Superior temporal gyrus (tissue), 1 donor: Measurements from ENCODE around the gene CACNG5.

Experiments used
- DNase-seq: peaks from one replicate; pipeline ENCODE4 v3.0.0-alpha.2; 2016; ENCODE audit errors: extremely low spot score

Gene CACNG5

DNA sequence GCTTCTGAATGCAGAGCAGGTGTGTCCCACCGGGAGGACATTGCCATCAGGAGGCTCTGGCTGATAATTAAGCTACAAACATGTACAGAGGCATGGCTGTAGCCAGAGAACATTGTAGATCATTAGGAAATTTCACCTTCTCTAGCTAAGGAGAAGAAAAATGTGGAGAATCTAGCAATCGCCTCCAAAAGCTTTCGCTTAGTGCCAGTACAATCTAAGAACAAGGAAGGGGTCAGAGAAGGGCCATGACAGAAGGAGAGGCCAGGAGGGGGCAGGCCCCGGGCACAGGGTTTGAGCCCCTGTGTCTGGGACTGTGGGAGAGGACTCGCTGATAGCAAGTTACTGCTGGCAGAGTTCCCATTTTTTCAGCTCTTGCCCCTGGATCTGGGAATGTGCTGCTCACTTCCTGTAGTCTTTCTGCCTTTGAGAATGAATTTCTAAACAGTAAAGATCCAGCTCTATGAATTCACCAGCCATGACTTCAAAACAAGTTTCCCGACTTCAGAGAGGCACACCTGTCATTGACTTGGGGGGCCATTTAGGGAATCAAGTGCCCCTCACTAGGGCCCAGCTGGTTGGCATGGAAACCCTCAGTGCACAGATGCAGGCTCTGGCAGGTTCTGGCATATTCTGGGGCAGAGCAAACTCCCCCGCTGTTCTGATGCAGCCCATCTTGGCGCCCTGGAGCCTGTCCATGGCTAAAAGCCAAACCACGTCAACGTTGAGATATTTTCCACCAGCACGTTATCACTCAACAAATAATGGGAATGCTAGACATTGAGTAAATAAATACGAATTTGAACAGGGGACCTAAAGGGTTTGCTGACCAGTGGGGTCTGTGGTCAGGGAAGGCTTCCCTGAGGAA lies 70.1 kb downstream of the CACNG5 start:
- DNase-seq = no peak

DNA sequence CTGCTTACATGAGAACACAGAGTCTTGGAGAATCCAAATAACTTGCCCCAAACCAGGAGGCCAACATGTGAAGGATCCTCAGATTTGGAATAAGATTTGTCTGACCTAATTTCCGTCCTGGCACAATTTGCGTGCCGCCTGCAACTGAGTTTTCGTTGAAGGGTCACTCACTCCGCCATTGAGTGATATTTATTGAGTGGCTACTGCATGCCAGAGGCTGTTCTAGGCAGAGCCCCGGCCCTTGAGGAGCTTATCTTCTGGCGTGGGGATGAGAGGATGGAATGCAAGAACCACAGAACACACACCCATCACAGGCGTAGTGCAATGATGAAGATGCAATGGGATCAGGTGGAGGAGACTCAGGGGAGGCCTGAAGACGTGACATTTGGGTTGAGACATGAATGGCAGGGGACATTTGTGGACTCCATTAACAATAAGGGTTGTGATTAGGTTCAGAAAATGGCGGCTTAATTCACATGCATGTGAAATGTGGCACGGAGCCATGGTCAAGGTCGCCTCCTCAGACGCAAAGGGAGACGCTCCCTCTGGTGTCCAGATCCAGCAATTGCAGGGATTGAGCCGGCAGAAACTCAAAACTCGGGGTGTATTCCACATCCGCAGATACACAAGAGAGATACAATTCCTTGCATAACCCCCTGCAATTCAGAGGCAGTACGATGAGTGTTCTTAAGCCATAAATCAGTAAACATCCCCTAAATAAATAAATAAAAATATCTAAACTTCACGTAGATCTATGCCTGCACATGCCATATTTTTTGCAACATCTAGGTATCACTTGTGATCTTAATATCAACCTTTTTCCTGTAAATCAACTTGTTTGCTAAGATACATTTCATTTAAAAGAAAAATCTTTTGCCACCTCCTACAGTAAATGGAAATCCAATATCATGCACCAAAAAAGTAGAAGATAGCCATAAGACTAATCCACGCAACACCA lies 71.7 kb downstream of the CACNG5 start:
- DNase-seq = peak; percentile 93

- no peak for DNase-seq
These were observed 75.0 kb downstream of the CACNG5 start for GRCh38 chr17:66909804-66910373.

- DNase-seq = no peak
These were observed 75.9 kb downstream of the CACNG5 start for GRCh38 chr17:66910651-66911285.

- DNase-seq = no peak
These were observed 80.3 kb downstream of the CACNG5 start for GRCh38 chr17:66915204-66915611.

DNA sequence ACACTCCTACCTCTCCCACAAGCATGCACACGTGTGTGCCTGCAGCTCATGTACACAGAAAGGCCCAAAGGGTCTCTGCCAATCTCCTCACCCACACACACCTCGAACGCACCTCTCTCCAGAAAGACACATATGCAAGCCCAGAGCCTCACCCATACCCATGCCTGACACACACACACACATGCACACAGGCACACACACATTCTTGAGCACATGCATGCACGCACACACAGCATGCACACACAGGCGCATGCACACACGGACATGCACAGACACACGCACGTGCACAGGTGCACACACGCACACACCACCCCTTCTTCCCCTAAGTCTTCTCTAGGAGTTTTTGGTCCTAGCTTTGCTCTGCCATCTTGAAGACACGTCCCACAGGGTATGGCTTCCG lies 80.9 kb downstream of the CACNG5 start:
- no peak for DNase-seq

- DNase-seq = no peak
These were observed 82.0 kb downstream of the CACNG5 start for GRCh38 chr17:66916946-66917345.

DNA sequence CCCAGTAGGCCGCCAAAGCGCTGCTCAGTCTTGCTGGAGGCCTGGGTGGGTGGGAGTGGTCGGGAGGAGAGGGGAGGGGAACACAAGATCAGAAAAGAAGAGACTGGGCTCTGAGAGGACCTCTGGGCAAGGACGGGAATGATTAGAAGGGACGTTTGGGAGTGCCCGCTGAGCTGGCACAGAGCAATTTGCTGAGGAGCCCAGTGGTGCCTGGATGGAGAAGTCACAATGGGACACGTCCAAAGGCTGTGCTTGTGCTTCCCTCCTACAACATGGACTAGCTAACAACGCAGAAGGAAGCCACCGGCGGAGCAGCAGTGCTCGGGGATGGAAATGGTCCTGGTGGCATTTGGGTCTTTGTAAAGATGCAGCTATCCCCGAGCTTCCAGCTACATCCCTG lies 84.0 kb downstream of the CACNG5 start:
- DNase-seq = no peak

- no peak for DNase-seq
These were observed 85.5 kb downstream of the CACNG5 start for GRCh38 chr17:66920435-66920834.

- no peak for DNase-seq
These were observed 86.0 kb downstream of the CACNG5 start for GRCh38 chr17:66920950-66921349.

DNA sequence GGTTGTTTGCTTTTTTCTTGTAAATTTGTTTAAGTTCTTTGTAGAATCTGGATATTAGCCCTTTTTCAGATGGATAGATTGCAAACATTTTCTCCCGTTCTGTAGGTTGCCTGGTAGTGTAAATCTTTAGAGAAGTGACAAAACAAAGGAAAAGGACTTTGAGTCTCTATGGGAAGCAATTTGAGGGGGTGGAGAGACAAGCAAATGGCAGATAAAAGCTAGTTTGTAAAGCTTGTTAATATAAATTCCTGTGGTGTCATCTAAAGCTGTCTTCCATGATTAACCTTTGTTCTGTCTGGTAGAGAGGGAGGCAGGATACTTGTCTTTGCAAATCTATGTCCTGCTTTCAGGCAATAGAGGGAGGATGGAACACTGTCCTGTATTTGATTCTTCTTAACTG lies 89.0 kb downstream of the CACNG5 start:
- no peak for DNase-seq

DNA sequence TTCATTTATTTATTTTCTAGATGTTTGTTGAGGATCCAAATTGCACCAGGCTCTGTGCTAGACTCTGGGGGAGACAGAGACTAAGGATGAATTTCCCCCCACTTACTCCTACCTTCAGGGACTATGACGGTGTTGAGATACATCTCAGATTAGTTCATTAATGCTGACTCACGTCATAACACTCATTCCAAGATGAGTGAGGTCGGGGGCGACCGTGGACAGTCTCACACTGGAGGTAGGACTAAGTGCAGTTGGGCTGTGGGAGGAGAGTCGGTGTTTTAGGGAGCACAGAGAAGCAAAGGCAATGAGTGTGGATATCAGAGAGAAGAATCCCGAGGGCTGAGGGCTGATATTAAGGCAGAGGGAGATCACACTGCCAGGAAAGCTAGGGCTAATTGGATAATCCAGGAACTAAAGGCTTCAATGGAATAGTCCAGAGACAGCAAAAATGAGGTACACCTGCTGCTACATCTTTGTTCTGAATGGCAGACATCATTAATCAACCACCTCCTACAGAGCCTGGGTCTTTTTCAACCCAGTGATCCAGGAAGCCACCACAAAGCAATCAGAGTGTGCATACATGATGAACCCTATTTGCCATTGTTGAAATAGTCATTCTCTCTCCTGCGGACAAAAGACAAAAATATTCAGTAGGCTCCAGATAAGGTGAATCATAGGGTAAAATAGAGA lies 91.0 kb downstream of the CACNG5 start:
- no peak for DNase-seq

DNA sequence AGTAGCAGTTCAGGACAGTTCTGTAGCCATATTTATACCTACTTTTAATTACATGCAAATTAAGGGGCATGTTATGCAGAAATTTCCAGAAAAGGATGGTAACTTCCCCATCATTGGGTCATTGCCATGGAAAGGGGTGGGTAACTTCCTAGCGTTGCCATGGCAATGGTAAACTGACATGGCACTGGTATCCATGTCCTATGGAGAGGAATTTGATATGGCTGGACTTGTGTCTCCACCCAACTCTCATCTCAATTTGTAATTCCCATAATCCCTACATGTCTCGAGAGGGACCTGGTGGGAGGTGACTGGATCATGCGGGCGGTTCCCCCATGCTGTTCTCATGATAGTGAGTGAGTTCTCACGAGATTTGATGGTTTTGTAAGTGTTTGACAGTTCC lies 94.0 kb downstream of the CACNG5 start:
- DNase-seq = no peak

GRCh38 chr17:66929591-66929990 lies 94.7 kb downstream of the CACNG5 start:
- DNase-seq = no peak

GRCh38 chr17:66930933-66931332 lies 96.0 kb downstream of the CACNG5 start:
- DNase-seq = no peak

DNA sequence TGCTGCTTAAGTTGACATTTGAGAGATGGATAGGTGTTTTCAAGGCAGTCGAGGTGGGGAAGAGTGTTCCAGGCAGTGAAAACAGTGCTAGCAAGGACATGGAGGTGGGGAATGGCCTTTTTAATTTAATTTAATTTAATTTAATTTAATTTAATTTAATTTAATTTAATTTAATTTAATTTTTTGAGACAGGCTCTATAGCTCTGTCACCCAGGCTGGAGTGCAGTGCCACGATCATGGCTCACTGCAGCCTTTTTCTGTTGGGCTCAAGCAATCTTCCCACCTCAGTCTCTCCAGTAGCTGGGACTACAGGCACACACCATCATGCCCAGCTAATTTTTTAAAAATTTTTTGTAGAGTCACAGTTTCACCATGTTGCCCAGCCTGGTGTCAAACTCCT lies 97.4 kb downstream of the CACNG5 start:
- no peak for DNase-seq

GRCh38 chr17:66934040-66934439 lies 99.1 kb downstream of the CACNG5 start:
- DNase-seq = no peak
